T follicular helper cell (primary cell): ENCODE results near the gene C5orf15.
"Not testable (repeated sequence)": the region's sequence is repeated elsewhere in the genome, so short reads cannot be mapped to it uniquely, and the experiment has no call there.

Experiments used
- DNase-seq: peaks from one replicate; pipeline ENCODE4 v3.0.0-alpha.2; 2020; ENCODE audit warnings: low read depth

C5orf15 gene

GRCh38 chr5:133962801-133963476 is 5.5 kb downstream of the C5orf15 start:
- no peak for DNase-seq

DNA sequence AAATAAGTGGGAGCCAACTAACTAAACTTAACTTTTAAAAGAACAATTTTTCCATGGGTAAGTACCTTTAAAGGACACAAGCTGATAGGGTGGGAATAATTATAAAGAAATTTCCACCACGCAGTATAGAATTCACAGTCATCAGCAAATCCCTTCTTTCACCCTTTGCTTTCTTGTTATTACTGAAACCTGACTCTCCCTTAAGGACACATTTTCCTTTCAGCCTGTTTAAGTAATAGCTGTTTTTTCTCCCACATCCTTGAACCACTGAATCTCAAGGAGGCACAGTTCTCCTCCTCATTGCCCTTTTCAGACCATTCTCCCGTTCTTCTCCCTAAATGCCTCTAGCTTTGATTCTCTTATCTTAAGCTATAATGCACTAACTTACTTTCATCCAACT is 6.3 kb downstream of the C5orf15 start:
- no peak for DNase-seq

GRCh38 chr5:133959643-133960042 is 8.8 kb downstream of the C5orf15 start:
- DNase-seq, result no peak

DNA sequence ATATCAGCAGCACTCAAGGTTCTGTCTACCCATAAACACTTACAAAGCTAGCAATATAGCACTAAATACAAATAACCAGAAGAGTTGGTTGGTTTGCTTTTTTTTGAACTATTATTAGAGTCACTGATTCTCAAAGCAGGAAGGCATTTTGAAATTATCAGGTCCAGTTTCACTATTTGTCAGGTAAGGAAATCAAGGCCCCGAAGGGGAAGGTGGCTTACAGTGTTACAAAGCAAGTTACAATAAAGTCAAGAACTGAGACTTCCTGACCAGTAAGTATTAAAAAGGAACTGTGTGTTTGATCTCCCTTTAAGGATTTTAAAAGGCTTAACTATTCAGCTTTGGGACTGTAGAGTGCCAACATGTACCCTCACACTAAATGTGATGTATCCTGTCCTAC is 10.8 kb downstream of the C5orf15 start:
- no peak for DNase-seq

DNA sequence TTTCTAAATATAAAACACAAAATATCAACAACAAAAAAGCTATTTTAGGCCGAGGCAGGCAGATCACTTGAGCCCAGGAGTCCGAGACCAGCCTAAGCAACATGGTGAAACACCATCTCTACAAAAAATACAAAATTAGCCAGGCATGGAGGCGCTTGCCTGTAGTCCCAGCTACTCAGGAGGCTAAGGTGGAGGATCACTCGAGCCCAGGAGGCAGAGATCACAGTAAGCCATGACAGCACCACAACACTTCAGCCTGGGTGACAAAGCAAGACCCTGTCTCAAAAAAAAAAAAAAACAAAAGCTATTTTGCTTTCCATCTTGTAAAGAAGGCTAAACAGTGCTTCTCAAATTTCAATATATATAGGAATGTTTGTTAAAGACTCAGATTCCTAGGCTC is 11.3 kb downstream of the C5orf15 start:
- no peak for DNase-seq

GRCh38 chr5:133956196-133956595 is 12.2 kb downstream of the C5orf15 start:
- not testable (repeated sequence) for DNase-seq

DNA sequence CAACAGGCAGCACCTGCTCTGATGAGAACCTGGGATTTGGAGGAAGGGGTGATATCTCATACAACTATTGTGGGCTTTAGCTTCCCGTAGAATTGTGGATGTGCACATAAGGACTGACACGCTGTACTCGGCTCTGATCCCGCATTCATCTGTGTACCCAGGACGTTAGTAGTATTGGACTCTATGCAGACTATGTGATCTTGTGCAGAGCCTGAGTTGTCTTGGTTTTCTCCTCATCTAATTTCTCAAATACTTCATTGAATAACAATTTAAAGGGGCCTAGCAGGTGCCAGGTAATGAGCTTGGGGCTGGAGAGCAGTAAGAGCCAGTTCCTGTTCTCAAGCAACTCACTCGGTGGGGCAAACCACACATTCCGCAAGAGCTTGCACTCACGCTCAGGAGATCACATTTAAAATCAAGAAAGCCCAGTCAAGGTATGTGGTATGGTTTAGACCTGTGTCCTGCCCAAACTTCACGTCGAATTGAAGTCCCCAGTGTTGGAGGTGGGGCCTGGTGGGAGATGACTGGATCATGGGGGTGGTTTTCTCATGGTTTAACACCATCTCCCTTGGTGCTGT is 14.8 kb downstream of the C5orf15 start:
- DNase-seq, result no peak

DNA sequence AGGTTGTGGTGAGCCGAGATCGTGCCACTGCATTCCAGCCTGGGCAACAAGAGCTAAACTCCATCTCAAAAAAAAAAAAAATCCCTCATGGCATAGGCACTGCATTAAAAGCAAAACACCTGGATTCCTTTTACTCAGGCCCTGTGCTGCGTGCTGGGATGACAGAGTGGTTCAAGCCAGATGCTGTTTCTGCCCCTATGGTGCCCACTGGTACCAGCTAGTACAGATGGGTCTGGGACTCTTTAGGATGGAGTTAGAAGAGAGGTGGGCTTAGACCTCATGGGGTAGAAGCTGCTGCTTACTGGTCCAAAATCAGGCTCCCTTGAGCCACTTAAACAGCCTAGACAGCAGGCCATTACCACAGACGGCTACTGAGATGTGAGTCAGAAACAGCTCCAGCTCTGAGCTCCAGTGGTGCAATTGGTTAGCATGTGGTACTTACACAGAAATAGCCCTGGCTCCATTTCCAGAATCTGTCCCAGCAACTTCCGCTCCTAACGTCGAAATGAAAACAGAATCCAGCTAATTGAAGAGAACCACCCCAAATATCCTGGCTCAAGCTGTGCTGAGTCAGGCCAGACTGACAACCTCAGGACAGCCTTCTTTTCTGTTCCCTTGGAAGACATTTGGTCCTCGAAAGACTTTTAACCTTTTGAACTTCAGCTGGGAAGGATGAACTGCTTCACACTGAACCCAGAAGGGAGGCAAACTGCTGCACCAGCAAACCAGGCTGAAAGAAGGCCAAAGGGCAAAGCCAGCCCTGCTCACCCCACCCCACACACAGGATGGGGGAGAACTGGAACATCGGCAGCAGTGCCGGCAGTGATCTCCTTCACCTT is 15.5 kb downstream of the C5orf15 start:
- DNase-seq, result no peak

DNA sequence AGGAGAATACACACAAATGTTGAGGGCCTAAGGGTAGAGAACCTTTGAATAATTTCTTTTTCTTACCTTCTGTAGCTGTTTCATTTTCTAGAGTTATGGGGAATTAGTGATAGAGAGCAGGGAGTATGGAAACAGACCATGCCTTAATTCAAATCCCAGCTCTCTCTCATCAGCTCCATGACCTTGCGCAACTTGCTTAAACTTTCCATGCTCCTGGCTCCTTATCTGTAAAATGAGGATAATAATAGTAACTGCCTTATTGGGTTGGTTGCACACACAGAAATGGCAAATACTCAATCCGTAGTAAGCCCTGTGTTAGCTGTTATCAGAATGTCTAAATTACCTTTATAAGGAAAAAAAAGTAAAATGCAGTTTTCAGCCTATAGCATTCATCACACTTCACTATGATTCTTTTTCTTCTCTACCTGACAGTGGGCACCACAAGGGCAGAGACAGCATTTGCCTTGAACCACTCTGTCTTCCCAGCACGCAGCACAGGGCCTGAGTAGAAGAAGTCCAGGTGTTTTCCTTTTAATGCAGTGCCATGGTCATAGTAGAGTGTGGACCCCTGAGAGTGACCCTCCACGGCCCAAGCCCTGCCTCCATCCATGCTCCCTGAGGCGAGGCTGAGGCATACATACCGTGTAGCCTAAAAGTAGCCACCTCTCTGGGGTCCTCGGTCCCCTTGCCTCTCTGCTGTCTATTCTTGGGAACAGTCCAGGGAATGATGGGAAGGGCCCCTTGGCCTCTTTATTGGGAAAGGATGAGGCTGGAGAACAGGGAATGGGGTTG is 17.4 kb downstream of the C5orf15 start:
- DNase-seq, result no peak

GRCh38 chr5:133948721-133949120 is 19.7 kb downstream of the C5orf15 start:
- DNase-seq, result no peak

DNA sequence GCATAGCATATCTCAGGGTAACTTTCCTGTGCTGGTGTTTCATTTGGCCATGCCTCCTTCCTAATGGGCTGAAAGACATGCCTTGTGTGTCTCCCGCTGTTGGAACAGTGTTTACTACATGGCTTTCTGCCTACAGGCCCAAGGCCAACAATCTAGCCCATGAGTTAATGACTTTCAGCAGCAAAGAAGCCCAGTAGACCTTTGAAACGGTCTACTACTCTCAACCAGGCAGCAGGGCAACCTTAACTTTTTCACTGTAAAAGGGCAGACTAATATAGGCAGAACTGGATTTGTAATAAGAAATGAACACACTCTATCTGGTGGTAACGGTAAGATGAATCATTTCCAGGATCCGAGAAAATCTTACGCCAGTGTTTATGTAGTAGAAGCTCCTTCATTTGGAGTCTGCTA is 21.0 kb downstream of the C5orf15 start:
- DNase-seq, result no peak

GRCh38 chr5:133945568-133945967 is 22.9 kb downstream of the C5orf15 start:
- no peak for DNase-seq

- DNase-seq, result no peak
Measured at GRCh38 chr5:133944263-133945185, 23.9 kb downstream of the C5orf15 start.

DNA sequence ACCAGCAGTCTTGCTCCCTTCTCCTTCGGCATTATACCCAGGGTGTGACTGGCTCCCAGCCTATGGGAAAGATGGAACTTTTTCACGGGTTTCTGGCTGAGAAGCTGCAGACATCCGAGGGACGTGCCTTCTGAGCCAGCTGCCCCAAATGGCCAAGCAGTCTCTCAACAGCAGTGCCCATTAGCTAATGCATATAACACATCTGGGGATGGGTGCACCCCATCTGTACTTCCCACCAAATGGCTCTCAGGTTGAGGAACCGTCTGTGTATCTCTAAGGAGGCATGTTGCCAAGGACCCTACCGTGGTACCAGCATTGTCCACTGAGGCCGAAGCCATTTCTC is 25.0 kb downstream of the C5orf15 start:
- no peak for DNase-seq

GRCh38 chr5:133942614-133943474 is 25.6 kb downstream of the C5orf15 start:
- no peak for DNase-seq

DNA sequence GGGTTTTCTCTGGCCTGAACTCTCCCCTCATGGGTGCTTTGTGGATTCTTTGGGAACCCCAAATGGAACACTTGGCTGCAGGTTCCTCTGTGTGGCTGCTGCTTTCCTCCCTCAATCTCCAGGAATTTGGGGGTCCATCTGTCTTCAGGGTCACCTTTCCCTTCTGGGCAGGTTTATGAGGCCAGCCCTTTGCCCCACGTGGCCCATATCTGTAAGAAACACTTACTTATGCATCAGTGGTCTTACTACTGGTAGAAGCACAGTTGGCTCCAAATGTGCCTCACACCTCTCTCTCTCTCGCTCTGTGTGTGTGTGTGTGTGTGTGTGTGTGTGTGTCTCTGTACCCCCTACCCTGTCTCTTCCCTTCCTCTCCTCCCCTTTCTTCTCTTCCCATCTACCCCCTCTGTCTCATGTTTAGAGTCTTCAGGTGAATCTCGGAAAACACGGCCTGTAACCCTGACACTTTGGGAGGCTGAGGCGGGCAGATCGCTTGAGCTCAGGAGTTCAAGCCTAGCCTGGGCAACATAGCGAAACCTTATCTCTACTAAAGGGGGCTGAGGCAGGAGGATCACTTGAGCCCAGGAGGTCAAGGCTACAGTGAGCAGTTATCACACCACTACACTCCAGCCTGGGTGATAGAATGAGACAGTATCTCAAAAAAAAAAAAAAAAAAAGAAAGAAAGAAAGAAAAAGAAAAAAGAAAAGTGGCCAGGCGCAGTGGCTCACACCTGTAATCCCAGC is 26.8 kb downstream of the C5orf15 start:
- DNase-seq, result no peak

DNA sequence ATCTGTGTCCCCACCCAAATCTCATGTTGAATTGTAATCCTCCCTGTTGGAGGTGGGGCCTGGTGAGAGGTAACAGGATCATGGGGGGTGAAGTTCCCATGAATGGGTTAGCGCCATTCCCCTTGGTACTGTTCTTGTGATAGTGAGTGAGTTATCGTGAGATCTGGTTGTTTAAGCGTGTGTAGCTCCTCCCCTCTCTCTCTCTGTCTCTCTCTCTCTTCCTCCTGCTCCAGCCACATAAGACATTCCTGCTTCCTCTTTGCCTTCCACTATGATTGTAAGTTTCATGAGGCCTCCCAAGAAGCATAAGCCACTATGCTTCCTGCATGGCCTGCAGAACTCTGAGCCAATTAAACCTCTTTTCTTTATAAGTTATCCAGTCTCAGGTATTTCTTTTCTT is 28.8 kb downstream of the C5orf15 start:
- DNase-seq, result no peak

DNA sequence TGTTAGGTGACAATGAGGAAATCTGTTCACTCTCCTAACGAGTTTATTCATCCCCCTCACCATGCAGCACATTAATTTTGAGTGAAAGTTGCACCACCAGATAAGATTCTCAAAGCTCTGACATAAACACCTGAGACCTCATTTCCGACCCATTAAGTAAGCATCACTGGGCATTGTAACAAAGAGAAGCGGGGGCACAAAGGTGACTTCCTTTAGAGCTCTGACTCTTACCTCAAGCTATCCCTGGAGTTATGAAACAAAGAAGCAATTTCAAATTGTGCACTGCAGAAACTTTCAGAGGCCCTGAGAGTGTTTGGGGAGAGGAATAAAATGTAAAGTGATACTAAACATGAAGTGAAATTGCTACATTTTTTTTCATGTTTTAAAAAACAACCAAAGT is 29.5 kb downstream of the C5orf15 start:
- no peak for DNase-seq

DNA sequence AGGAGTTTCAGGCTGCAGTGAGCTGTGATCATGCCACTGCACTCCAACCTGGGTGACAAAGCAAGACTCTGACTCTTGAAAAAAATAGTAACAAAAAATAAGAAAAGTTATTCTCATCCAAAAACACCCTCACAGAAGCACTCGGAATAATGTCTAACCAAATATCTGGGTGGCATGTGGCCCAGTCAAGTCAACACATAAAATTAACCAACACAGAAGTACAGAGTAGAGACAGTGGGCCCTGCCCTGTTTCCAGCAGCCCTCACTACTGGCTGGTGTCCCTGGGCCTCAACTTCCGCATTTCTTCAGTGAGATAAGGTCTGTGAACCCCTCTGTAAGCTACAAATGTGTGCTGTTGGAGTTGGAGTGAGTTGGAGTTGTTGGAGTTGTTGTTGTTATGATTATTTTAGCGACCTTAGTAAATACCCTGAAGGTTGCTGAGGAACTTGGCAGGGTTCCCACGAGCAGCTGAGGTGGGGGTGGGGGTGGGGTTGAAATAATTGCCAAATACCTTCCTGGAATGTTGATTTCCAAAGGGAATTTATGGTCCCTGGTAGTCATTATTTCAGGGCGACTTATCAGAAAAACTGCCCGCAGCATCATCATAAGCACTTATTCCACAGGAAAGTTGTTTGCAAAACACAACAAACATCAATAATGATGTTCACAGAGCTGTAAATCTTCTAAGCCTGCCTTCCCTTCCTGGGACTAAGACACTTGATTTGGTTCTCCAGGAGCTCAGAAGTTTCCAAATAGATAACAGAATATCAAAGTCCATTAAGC is 30.2 kb downstream of the C5orf15 start:
- no peak for DNase-seq
